CD4-positive, alpha-beta T cell treated with Interleukin-6 for 4 hours (primary cell): ENCODE results near the gene NQO2.
A peak's percentile ranks its signal among the peaks of the same experiment; 100 is the strongest.

ENCODE experiments used
- DNase-seq: peaks from one replicate; pipeline ENCODE4 v3.0.0-alpha.2; 2020; ENCODE audit warnings: mixed read lengths

NQO2 gene

GRCh38 chr6:2999618-3000557 is at the start of gene NQO2:
Gene NQO2, plus strand, starts transcription at chr6:2999894. Its CDS starts 6,659 bp downstream, at chr6:3006553.
- peak; percentile 94 for DNase-seq

GRCh38 chr6:2950713-2951112 is 49.0 kb upstream of the NQO2 start:
- DNase-seq: no peak

- no peak for DNase-seq
Measured at GRCh38 chr6:2951728-2952127, 48.0 kb upstream of the NQO2 start.

- peak; percentile 48 for DNase-seq
Measured at GRCh38 chr6:2952557-2953095, 47.1 kb upstream of the NQO2 start.

GRCh38 chr6:2953098-2953497 is 46.6 kb upstream of the NQO2 start:
- no peak for DNase-seq

GRCh38 chr6:2956930-2957685 is 42.6 kb upstream of the NQO2 start:
- DNase-seq: no peak

- no peak for DNase-seq
Measured at GRCh38 chr6:2957696-2958330, 41.9 kb upstream of the NQO2 start.

- peak; percentile 39 for DNase-seq
Measured at GRCh38 chr6:2958331-2958711, 41.4 kb upstream of the NQO2 start.

- DNase-seq: no peak
Measured at GRCh38 chr6:2958776-2959175, 40.9 kb upstream of the NQO2 start.

- no peak for DNase-seq
Measured at GRCh38 chr6:2959909-2960719, 39.6 kb upstream of the NQO2 start.

GRCh38 chr6:2960935-2961334 is 38.8 kb upstream of the NQO2 start:
- no peak for DNase-seq

- DNase-seq: no peak
Measured at GRCh38 chr6:2961506-2961905, 38.2 kb upstream of the NQO2 start.

- no peak for DNase-seq
Measured at GRCh38 chr6:2962004-2962403, 37.7 kb upstream of the NQO2 start.

- DNase-seq: no peak
Measured at GRCh38 chr6:2962636-2963035, 37.1 kb upstream of the NQO2 start.

- no peak for DNase-seq
Measured at GRCh38 chr6:2963756-2964155, 35.9 kb upstream of the NQO2 start.

GRCh38 chr6:2964793-2965505 is 34.7 kb upstream of the NQO2 start:
- no peak for DNase-seq

GRCh38 chr6:2966347-2966746 is 33.3 kb upstream of the NQO2 start:
- DNase-seq: no peak

GRCh38 chr6:2967936-2968335 is 31.8 kb upstream of the NQO2 start:
- DNase-seq: no peak

GRCh38 chr6:2968600-2969135 is 31.0 kb upstream of the NQO2 start:
- DNase-seq: no peak

- no peak for DNase-seq
Measured at GRCh38 chr6:2969549-2969948, 30.1 kb upstream of the NQO2 start.

GRCh38 chr6:2970034-2970685 is 29.5 kb upstream of the NQO2 start:
- DNase-seq: no peak
